DMS79 (cell line): ENCODE results near the gene SDR42E1.
"Not testable (repeated sequence)": the region's sequence is repeated elsewhere in the genome, so short reads cannot be mapped to it uniquely, and the experiment has no call there.

Experiments used
- DNase-seq: peaks from one replicate; lab custom pipeline; 2025; lab: John Stamatoyannopoulos, UW

SDR42E1 gene

GRCh38 chr16:82004601-82005000 is 6.7 kb downstream of the SDR42E1 start:
- no peak for DNase-seq

GRCh38 chr16:82002831-82003230 is 8.4 kb downstream of the SDR42E1 start:
- DNase-seq, result no peak

GRCh38 chr16:81997738-81998137 is 13.5 kb downstream of the SDR42E1 start:
- no peak for DNase-seq

GRCh38 chr16:81996664-81997509 is 14.4 kb downstream of the SDR42E1 start:
- DNase-seq, result no peak

GRCh38 chr16:81995651-81996050 is 15.6 kb downstream of the SDR42E1 start:
- DNase-seq, result no peak

GRCh38 chr16:81994485-81994884 is 16.8 kb downstream of the SDR42E1 start:
- DNase-seq, result no peak

GRCh38 chr16:81992859-81993258 is 18.4 kb downstream of the SDR42E1 start:
- no peak for DNase-seq

GRCh38 chr16:81987706-81988105 is 23.6 kb downstream of the SDR42E1 start:
- DNase-seq, result no peak

GRCh38 chr16:81987121-81987520 is 24.1 kb downstream of the SDR42E1 start:
- no peak for DNase-seq

- DNase-seq, result not testable (repeated sequence)
These were observed 33.8 kb downstream of the SDR42E1 start for GRCh38 chr16:81977335-81977942.

GRCh38 chr16:81975637-81976036 is 35.6 kb downstream of the SDR42E1 start:
- no peak for DNase-seq

GRCh38 chr16:81973737-81974136 is 37.5 kb downstream of the SDR42E1 start:
- no peak for DNase-seq

- DNase-seq, result no peak
These were observed 39.4 kb downstream of the SDR42E1 start for GRCh38 chr16:81971853-81972252.

GRCh38 chr16:81967358-81967757 is 43.9 kb downstream of the SDR42E1 start:
- DNase-seq, result no peak

GRCh38 chr16:81964808-81965207 is 46.5 kb downstream of the SDR42E1 start:
- DNase-seq, result no peak

GRCh38 chr16:81956213-81956948 is 54.9 kb downstream of the SDR42E1 start:
- no peak for DNase-seq

- no peak for DNase-seq
These were observed 59.7 kb downstream of the SDR42E1 start for GRCh38 chr16:81951564-81951963.

- DNase-seq, result no peak
These were observed 65.1 kb downstream of the SDR42E1 start for GRCh38 chr16:81946206-81946605.

- no peak for DNase-seq
These were observed 65.6 kb downstream of the SDR42E1 start for GRCh38 chr16:81945665-81946064.

- no peak for DNase-seq
These were observed 69.2 kb downstream of the SDR42E1 start for GRCh38 chr16:81942007-81942601.

GRCh38 chr16:81940781-81941560 is 70.3 kb downstream of the SDR42E1 start:
- no peak for DNase-seq
